Type B pancreatic cell (in vitro differentiated cells): Measurements from ENCODE around the gene C22orf39. TPM values are rescaled to one million over a fixed set of nuclear protein-coding genes. Genes with fewer than 3 reads are reported as not detected.

ENCODE experiments used
- DNase-seq: peaks from one replicate; pipeline ENCODE4 v3.0.0; 2021; ENCODE audit warnings: mixed read lengths; ENCODE audit not compliant: unreplicated experiment; ENCODE audit errors: extremely low spot score
- H3K27ac Mint-ChIP-seq: 2 replicates; pipeline ENCODE4 v1.8.0; 2021; ENCODE audit warnings: mild to moderate bottlenecking, mixed read lengths
- H3K27me3 Mint-ChIP-seq: 2 replicates; pipeline ENCODE4 v1.8.0; 2021; ENCODE audit warnings: mixed read lengths
- H3K36me3 Mint-ChIP-seq: 2 replicates; pipeline ENCODE4 v1.8.0; 2021; ENCODE audit warnings: mixed read lengths
- H3K4me1 Mint-ChIP-seq: one replicate; pipeline ENCODE4 v1.8.0; 2021; ENCODE audit warnings: mixed read lengths; ENCODE audit not compliant: unreplicated experiment
- H3K4me3 Mint-ChIP-seq: 2 replicates; pipeline ENCODE4 v1.8.0; 2021; ENCODE audit warnings: mild to moderate bottlenecking, mixed read lengths
- H3K9me3 Mint-ChIP-seq: 2 replicates; pipeline ENCODE4 v1.8.0; 2021; ENCODE audit warnings: mixed read lengths
- total RNA-seq: library from RNA; stranded (reverse); gene quantifications from 2 replicates; pipeline ENCODE4 v1.2.1, GENCODE V29; 2021; ENCODE audit warnings: low replicate concordance
- TF ChIP-seq, protein P1 (sequence below): fragments of 200-600 bp; sonication (generic); conservative IDR thresholded peaks from 2 replicates; pipeline ENCODE4 v1.5.0; 2021; ENCODE audit warnings: antibody characterized with exemption, mild to moderate bottlenecking

Gene C22orf39
- total RNA-seq, 1 donor from 2014 or later = 30.3 TPM

DNA sequence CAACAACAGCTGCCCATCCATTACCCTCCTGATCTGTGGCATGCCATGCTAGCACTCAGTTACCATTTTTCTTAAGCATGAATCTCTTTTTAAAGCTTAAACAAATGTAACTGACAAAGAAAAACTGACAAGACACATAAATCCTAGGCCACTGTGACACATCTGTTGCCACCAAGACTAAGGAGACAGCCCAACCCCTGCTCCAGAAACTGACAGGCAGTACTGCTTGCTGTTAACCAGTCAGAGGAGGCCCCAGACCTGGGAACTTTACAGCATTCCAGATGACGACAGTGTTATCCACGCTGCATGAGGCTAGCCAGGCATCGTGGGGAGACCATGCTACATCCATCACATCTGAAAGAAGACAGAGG lies 49.8 kb downstream of the C22orf39 start:
- Mint-ChIP-seq H3K9me3 (no peaks in the 10 kb centered on the region), H3K4me1 (no peaks in the 10 kb centered on the region), H3K4me3 (no peak overlapping the region), H3K27ac (no peak overlapping the region), H3K27me3 (no peaks in the 10 kb centered on the region), H3K36me3 (peaks cover 9% of the 10 kb centered on the region)
- no peak for DNase-seq
- TF ChIP-seq, protein P1, sequence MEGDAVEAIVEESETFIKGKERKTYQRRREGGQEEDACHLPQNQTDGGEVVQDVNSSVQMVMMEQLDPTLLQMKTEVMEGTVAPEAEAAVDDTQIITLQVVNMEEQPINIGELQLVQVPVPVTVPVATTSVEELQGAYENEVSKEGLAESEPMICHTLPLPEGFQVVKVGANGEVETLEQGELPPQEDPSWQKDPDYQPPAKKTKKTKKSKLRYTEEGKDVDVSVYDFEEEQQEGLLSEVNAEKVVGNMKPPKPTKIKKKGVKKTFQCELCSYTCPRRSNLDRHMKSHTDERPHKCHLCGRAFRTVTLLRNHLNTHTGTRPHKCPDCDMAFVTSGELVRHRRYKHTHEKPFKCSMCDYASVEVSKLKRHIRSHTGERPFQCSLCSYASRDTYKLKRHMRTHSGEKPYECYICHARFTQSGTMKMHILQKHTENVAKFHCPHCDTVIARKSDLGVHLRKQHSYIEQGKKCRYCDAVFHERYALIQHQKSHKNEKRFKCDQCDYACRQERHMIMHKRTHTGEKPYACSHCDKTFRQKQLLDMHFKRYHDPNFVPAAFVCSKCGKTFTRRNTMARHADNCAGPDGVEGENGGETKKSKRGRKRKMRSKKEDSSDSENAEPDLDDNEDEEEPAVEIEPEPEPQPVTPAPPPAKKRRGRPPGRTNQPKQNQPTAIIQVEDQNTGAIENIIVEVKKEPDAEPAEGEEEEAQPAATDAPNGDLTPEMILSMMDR = no peak

DNA sequence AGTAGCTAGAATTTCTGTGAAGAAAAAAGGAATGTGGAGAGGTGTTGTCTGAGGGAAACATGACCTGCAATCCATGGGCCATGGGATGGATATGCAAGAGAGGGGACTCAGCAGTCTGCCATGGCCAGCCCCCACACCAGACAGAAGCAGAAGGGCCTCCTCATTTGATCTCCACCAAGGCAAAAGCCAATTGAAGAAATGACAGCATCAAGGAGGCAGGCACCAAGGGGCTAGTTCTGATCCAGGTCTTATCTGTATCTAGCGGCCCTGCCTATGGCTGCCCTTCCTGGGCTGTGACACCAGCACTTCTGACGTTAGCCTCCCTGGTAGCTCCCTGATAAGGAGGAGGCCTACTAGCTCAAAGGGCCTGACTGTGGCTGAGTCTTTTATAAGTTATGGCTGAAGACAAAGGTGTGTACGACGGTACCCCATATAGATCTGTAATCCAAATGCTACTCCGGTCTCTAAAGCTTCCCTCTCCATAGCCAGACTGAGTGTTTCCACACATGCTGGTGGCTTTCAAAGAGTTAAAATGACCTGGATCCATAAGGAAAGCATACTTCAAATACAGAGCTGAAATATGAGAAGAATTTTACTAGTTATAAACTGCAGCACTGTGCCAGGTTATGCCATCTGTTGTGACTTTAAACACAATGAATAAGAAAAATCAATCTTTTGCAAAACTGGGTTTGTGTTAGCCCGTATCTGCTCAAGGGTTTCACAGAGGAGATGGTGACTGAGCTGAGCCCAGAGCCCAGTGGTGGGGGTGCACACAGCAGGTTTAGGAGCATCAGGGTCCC lies 50.4 kb downstream of the C22orf39 start:
- TF ChIP-seq, protein P1 = no peak
- Mint-ChIP-seq H3K27me3 (no peaks in the 10 kb centered on the region), H3K9me3 (no peaks in the 10 kb centered on the region), H3K27ac (no peak overlapping the region), H3K4me3 (no peak overlapping the region), H3K36me3 (peaks cover 9% of the 10 kb centered on the region), H3K4me1 (no peaks in the 10 kb centered on the region)
- DNase-seq = no peak

DNA sequence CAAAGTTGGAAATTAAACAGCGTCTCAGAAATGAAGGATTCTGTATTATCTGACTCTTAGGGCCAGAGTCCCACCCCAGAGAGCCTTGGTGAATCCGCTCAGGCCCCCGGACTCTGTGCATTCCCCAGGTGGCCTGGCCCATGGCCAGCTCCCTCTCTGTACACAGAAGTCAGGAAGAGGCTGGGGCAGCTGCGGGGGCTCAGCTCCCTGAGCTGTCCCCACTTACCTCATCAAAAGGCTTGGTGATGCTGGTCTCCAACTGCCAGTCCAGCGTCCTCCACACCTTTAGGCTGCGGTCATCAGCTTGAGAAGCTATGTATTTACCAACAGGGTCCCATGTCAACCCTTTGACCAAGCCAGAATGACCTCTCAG lies 51.0 kb downstream of the C22orf39 start:
- DNase-seq = no peak
- Mint-ChIP-seq H3K4me3 (no peak overlapping the region), H3K4me1 (no peaks in the 10 kb centered on the region), H3K27ac (no peak overlapping the region), H3K27me3 (no peaks in the 10 kb centered on the region), H3K9me3 (no peaks in the 10 kb centered on the region), H3K36me3 (peaks cover 9% of the 10 kb centered on the region)
- TF ChIP-seq, protein P1 = no peak

DNA sequence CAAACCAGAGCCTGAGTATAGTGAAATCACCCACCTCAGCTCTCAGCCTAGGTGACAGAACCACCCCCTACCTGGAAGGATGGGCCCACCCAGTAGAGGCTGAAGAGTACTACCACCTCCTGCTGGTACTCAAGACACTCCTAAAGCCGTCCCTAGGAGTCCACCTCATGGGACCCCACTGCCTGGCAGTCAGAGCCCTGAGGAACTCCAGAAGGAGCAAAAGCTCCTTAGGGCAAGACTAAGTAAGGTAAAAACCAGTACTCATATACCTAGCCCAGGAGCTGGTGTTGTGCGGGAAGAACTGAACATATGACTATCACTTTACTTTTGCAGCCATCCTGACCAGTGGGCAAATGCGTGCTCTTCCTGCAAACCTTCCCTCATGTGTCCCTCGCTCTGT lies 52.2 kb downstream of the C22orf39 start:
- TF ChIP-seq, protein P1 = no peak
- Mint-ChIP-seq H3K36me3 (peaks cover 13% of the 10 kb centered on the region), H3K4me3 (no peak overlapping the region), H3K4me1 (no peaks in the 10 kb centered on the region), H3K27ac (no peak overlapping the region), H3K27me3 (no peaks in the 10 kb centered on the region), H3K9me3 (no peaks in the 10 kb centered on the region)
- no peak for DNase-seq

DNA sequence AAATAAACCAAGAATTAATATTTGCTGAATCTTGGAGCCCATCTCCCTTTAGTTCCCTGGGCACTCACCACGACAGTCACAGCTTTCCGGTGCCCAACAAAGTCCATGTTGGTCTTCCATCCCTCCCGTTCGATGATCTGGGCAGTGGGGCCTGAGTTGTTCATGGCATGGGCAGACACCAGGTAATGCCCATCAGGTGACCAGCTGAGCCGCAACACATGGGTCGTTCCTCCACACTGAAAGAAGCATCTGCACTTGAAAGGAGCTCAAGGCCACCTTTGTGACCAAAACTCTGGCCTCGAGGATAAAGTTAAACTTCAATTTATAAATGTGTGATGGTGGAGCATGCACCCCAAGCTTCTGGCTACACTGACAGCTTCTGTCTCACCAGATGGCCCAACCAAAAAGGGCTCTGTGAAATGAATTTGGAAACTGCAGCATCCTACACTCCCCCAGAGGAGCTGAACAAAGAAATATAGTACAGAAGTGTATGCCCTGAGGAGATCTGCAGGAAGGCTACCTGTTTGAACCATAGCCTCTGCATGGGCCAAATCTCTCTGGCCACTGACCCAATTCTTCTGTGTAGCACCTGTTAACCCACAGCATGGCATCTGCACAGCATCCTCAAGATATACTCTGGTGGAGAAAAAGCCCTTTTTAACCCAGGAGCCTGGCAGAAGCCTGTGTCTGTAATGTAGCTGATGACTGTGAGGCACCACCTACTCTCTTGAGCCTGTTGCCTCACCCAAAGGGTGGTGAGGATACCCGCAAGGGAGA lies 53.0 kb downstream of the C22orf39 start:
- H3K9me3 Mint-ChIP-seq = no peaks in the 10 kb centered on the region
- no peak for DNase-seq
- H3K27ac Mint-ChIP-seq = no peak overlapping the region
- peaks cover 13% of the 10 kb centered on the region for H3K36me3 Mint-ChIP-seq
- TF ChIP-seq, protein P1 = no peak
- H3K4me3 Mint-ChIP-seq = no peak overlapping the region
- H3K27me3 Mint-ChIP-seq = no peaks in the 10 kb centered on the region
- no peaks in the 10 kb centered on the region for H3K4me1 Mint-ChIP-seq
